Measurements from ENCODE around the gene PGC.
"Not testable (repeated sequence)": the region's sequence is repeated elsewhere in the genome, so short reads cannot be mapped to it uniquely, and the experiment has no call there.

PGC gene

DNA sequence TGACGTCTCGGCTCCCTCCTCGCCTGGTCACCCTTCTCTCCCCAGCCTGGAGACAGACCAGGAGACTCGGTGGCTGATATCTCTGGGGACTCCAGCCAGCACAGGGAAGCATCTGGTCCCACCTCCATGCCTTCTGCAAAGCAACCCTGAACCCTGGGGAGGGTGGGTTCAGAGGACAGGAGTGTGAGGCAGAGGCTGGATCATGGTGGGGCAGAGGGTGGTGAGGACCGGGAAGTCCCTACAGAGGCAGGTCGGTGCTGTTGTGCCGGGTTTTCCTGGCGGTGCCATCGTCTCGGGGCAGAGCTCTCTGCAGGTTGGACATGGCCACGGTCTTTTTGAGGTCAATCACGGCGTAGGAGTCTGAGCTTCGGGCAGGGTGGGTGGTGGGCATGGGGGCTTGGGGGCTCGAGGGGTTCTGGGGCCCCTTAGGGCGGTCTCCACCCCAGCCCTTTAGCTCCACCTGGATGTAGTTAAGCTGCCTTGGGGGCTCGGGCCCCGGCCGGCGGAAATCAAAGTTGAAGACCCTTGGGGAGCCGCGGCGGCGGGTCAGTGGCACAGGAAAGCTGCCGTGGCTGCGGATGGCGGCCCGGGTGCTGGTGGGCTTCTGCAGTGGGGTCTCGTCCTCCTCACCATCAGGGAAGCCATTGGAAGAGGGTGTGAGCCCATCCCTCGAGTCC, 23.3 kb upstream of the PGC start:
- Histone ChIP-seq H3K4me3 (ENCODE audit: severe bottlenecking) (no peak overlapping the region), H3K27ac (ENCODE audit: poor library complexity, severe bottlenecking) (no peak overlapping the region), H3K27me3 (ENCODE audit: insufficient read depth, poor library complexity, severe bottlenecking) (no peaks in the 10 kb centered on the region), H3K36me3 (ENCODE audit: low read depth) (peaks cover 30% of the 10 kb centered on the region), H3K4me1 (ENCODE audit: insufficient read depth, poor library complexity, severe bottlenecking) (peaks cover 7% of the 10 kb centered on the region), H3K9me3 (ENCODE audit: severe bottlenecking) (no peaks in the 10 kb centered on the region)
- DNase-seq (ENCODE audit: low spot score) (no peak), ATAC-seq (ENCODE audit: low read depth) (no peak)
- TF ChIP-seq, protein P1, sequence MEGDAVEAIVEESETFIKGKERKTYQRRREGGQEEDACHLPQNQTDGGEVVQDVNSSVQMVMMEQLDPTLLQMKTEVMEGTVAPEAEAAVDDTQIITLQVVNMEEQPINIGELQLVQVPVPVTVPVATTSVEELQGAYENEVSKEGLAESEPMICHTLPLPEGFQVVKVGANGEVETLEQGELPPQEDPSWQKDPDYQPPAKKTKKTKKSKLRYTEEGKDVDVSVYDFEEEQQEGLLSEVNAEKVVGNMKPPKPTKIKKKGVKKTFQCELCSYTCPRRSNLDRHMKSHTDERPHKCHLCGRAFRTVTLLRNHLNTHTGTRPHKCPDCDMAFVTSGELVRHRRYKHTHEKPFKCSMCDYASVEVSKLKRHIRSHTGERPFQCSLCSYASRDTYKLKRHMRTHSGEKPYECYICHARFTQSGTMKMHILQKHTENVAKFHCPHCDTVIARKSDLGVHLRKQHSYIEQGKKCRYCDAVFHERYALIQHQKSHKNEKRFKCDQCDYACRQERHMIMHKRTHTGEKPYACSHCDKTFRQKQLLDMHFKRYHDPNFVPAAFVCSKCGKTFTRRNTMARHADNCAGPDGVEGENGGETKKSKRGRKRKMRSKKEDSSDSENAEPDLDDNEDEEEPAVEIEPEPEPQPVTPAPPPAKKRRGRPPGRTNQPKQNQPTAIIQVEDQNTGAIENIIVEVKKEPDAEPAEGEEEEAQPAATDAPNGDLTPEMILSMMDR (IDR thresholded peaks at IDR 0.05; ENCODE audit: poor library complexity, severe bottlenecking) = no peak

DNA sequence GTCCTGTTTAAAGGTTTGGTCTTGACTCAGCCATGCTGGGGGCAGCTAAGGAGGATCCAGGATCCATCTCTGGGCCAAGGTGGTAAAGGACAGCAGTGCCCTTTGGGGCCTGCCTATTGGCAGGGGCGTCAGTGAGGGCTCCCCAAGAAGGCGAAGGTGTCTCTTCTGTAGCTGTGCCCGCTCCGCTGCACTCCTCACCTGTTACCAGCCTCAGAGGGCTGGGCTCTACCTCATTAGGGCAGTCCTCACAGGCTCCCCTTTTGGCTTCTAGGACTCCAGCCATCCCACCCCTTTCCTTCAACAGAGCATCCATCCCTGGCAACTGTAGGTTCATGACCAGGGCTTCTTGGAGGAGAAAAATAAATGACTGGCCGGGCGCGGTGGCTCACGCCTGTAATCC, 22.2 kb upstream of the PGC start:
- DNase-seq (ENCODE audit: low spot score) (no peak), ATAC-seq (ENCODE audit: low read depth) (no peak)
- Histone ChIP-seq H3K27ac (ENCODE audit: poor library complexity, severe bottlenecking) (no peak overlapping the region), H3K4me1 (ENCODE audit: insufficient read depth, poor library complexity, severe bottlenecking) (peaks cover 7% of the 10 kb centered on the region), H3K9me3 (ENCODE audit: severe bottlenecking) (no peaks in the 10 kb centered on the region), H3K4me3 (ENCODE audit: severe bottlenecking) (no peak overlapping the region), H3K36me3 (ENCODE audit: low read depth) (peaks cover 18% of the 10 kb centered on the region), H3K27me3 (ENCODE audit: insufficient read depth, poor library complexity, severe bottlenecking) (no peaks in the 10 kb centered on the region)
- TF ChIP-seq, protein P1 (IDR thresholded peaks at IDR 0.05; ENCODE audit: poor library complexity, severe bottlenecking) = no peak

DNA sequence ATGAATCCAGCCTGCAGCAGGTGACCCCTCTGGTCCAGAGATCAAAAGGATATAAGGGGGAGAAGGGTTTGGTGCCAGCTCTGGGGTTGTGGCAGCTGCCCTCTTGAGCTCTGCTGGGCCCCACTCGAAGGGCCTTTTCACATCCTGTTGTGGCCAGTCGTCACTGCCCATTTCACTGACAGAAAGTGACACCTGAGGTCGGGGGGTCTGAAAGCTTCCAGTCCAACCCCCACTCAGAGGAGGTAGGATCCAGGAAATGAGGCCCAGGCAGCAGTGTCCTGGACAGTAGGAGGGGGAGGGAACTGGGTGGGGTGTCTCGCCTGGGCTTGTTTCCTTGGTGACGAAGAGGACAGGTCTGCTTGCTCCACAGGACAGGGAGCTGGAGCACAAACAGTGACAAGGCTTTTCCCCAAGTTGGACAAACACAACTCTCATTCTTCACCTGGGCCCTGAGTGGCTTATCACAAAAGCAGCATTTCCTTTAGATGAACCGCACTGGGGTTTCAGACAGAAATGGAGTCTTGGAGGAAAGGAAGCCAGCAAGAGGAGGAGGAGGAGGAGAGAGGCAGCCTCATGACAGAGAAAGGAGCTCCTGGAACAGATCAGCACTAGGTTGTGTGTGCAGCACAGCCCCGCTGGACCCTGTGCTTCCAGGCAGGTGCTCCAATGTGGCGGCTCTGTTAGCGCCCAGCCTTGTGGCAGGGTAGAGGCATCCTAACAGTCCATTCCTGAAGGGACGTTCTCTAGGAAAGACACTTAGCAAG, 21.5 kb upstream of the PGC start:
- ATAC-seq (ENCODE audit: low read depth) (no peak), DNase-seq (ENCODE audit: low spot score) (no peak)
- no peaks in the 10 kb centered on the region for H3K9me3 ChIP-seq (ENCODE audit: severe bottlenecking)
- TF ChIP-seq, protein P1 (IDR thresholded peaks at IDR 0.05; ENCODE audit: poor library complexity, severe bottlenecking) = no peak
- peak overlapping the region; percentile 2 for H3K27ac ChIP-seq (ENCODE audit: poor library complexity, severe bottlenecking)
- no peaks in the 10 kb centered on the region for H3K27me3 ChIP-seq (ENCODE audit: insufficient read depth, poor library complexity, severe bottlenecking)
- H3K36me3 ChIP-seq (ENCODE audit: low read depth) = peaks cover 16% of the 10 kb centered on the region
- H3K4me1 ChIP-seq (ENCODE audit: insufficient read depth, poor library complexity, severe bottlenecking) = peaks cover 7% of the 10 kb centered on the region
- H3K4me3 ChIP-seq (ENCODE audit: severe bottlenecking) = no peak overlapping the region

DNA sequence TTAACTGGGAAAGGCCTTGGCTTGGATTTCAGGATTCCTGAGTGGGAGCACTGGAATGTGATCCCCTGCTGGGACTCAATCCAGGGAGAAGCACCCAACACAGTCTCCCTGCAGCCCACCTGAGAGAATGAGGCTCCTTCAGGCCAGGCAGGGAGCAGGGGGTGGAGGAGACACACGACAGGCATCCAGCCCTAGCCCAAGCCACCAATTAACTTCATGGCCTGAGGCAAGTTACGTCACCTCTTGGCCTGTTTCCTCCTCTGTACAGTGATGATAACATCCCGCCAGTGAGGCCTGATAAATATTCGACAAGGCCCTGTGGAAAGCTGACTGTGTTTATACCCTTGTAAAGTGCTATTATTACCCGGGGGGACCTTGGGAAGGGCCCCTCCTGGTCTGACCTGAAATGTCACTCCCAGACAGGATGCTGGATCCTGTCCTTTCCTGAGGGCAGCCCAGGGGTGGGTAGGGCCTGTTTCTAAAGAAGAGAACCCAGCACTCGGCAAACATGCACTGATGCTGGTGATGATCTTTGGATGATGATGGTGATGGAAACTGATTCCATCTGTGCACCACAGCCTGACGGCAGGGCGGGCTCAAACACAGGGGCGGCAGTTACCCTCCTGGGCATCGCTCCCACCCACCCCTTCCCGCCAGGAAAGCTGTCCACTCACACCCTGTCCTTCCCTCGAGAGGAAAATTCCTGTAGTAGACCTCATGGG, 20.1 kb upstream of the PGC start:
- no peak overlapping the region for H3K27ac ChIP-seq (ENCODE audit: poor library complexity, severe bottlenecking)
- peaks cover 7% of the 10 kb centered on the region; the same call in 1 of the 2 replicates for H3K36me3 ChIP-seq (ENCODE audit: low read depth)
- ATAC-seq (ENCODE audit: low read depth) (peak; percentile 86), DNase-seq (ENCODE audit: low spot score) (no peak)
- H3K4me3 ChIP-seq (ENCODE audit: severe bottlenecking) = no peak overlapping the region
- peaks cover 7% of the 10 kb centered on the region for H3K4me1 ChIP-seq (ENCODE audit: insufficient read depth, poor library complexity, severe bottlenecking)
- no peaks in the 10 kb centered on the region for H3K27me3 ChIP-seq (ENCODE audit: insufficient read depth, poor library complexity, severe bottlenecking)
- TF ChIP-seq, protein P1 (IDR thresholded peaks at IDR 0.05; ENCODE audit: poor library complexity, severe bottlenecking) = no peak
- H3K9me3 ChIP-seq (ENCODE audit: severe bottlenecking) = no peaks in the 10 kb centered on the region

DNA sequence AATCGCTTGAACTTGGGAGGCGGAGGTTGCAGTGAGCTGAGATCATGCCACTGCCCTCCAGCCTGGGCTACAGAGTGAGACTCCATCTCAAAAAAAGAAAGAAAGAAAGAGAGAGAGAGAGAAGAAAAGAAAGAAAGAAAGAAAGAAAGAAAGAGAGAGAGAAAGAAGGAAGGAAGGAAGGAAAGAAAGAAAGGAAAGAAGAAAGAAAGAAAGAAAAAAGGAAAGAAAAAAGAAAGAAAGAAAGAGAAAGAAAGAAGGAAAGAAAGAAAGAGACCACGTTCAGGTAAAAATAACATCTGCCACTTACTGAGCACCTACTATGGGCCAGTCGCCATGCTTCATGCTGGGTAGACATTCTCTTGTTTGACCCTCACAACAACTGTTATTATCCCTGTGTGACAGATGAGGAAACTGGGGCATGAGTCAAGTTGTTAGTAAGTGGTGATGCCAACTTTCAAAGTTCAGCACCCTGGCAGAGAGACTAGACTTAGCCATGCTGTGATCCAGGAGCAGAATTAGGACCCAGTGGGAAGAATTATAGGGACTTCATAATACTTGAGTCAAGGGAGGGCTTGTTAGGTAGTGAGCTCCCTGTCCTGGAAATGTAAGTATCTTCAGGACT, 19.0 kb upstream of the PGC start:
- H3K27ac ChIP-seq (ENCODE audit: poor library complexity, severe bottlenecking); H3K9me3 ChIP-seq (ENCODE audit: severe bottlenecking); ATAC-seq (ENCODE audit: low read depth); H3K4me1 ChIP-seq (ENCODE audit: insufficient read depth, poor library complexity, severe bottlenecking); H3K27me3 ChIP-seq (ENCODE audit: insufficient read depth, poor library complexity, severe bottlenecking); H3K4me3 ChIP-seq (ENCODE audit: severe bottlenecking); DNase-seq (ENCODE audit: low spot score); H3K36me3 ChIP-seq (ENCODE audit: low read depth): not testable (repeated sequence)

All from RWPE2 (cell line).